ENCODE data around the gene ACYP2.
"Not testable (repeated sequence)": the region's sequence is repeated elsewhere in the genome, so short reads cannot be mapped to it uniquely, and the experiment has no call there.

ACYP2 gene

GRCh38 chr2:54279385-54279784 is 164.0 kb downstream of the ACYP2 start:
- DNase-seq: no peak

GRCh38 chr2:54284826-54285225 is 169.4 kb downstream of the ACYP2 start:
- DNase-seq: no peak

- DNase-seq: no peak
These were observed 170.0 kb downstream of the ACYP2 start for GRCh38 chr2:54285451-54285850.

GRCh38 chr2:54287532-54287931 is 172.1 kb downstream of the ACYP2 start:
- no peak for DNase-seq

GRCh38 chr2:54289917-54290316 is 174.5 kb downstream of the ACYP2 start:
- no peak for DNase-seq

- DNase-seq: no peak
These were observed 175.1 kb downstream of the ACYP2 start for GRCh38 chr2:54290356-54291025.

GRCh38 chr2:54294665-54295064 is 179.2 kb downstream of the ACYP2 start:
- DNase-seq: not testable (repeated sequence)

GRCh38 chr2:54295911-54296310 is 180.5 kb downstream of the ACYP2 start:
- DNase-seq: no peak

GRCh38 chr2:54298514-54298913 is 183.1 kb downstream of the ACYP2 start:
- DNase-seq: no peak

- DNase-seq: no peak
These were observed 188.2 kb downstream of the ACYP2 start for GRCh38 chr2:54303631-54304030.

- no peak for DNase-seq
These were observed 191.1 kb downstream of the ACYP2 start for GRCh38 chr2:54306556-54306955.

- DNase-seq: no peak
These were observed 192.8 kb downstream of the ACYP2 start for GRCh38 chr2:54308186-54308585.

GRCh38 chr2:54308782-54309181 is 193.4 kb downstream of the ACYP2 start:
- DNase-seq: no peak

- no peak for DNase-seq
These were observed 194.9 kb downstream of the ACYP2 start for GRCh38 chr2:54310311-54310710.

- no peak for DNase-seq
These were observed 195.5 kb downstream of the ACYP2 start for GRCh38 chr2:54310961-54311360.

- no peak for DNase-seq
These were observed 197.7 kb downstream of the ACYP2 start for GRCh38 chr2:54313147-54313546.

- no peak for DNase-seq
These were observed 202.6 kb downstream of the ACYP2 start for GRCh38 chr2:54317973-54318372.

GRCh38 chr2:54318821-54319220 is 203.4 kb downstream of the ACYP2 start:
- DNase-seq: no peak

- no peak for DNase-seq
These were observed 205.6 kb downstream of the ACYP2 start for GRCh38 chr2:54321047-54321446.

GRCh38 chr2:54324517-54324916 is 209.1 kb downstream of the ACYP2 start:
- not testable (repeated sequence) for DNase-seq

- DNase-seq: no peak
These were observed 209.7 kb downstream of the ACYP2 start for GRCh38 chr2:54325148-54325547.

GRCh38 chr2:54329482-54330161 is 214.2 kb downstream of the ACYP2 start:
- no peak for DNase-seq

GRCh38 chr2:54330162-54330925 is 214.9 kb downstream of the ACYP2 start:
- DNase-seq: peak; percentile 90
